MM.1S (cell line): ENCODE measurements around the gene DNM1.

Experiments used
- DNase-seq: peaks from one replicate; pipeline ENCODE4 v3.0.0-alpha.2; 2015
- H2AFZ ChIP-seq: fragments of 300-600 bp; sonication (generic); 2 replicates; pipeline ENCODE4 v1.6.0; 2016; ENCODE audit warnings: antibody characterized with exemption, low read length
- H3F3A ChIP-seq: fragments of 300-600 bp; sonication (generic); 2 replicates; pipeline ENCODE4 v1.6.1; 2016; ENCODE audit warnings: mild to moderate bottlenecking, antibody characterized with exemption, low read length, moderate library complexity, mixed read lengths; ENCODE audit not compliant: insufficient read depth
- H3K27ac ChIP-seq: fragments of 300-600 bp; sonication (generic); 2 replicates; pipeline ENCODE4 v1.5.1; 2016; ENCODE audit warnings: mild to moderate bottlenecking, low read length
- H3K27me3 ChIP-seq: fragments of 300-600 bp; sonication (generic); replicated peaks from 2 replicates; pipeline ENCODE4 v1.6.0; 2016; ENCODE audit warnings: low read length; ENCODE audit not compliant: insufficient read depth
- H3K36me3 ChIP-seq: fragments of 300-600 bp; sonication (generic); replicated peaks from 2 replicates; pipeline ENCODE4 v1.6.1; 2016; ENCODE audit warnings: mild to moderate bottlenecking, low read length, mixed read lengths; ENCODE audit not compliant: insufficient read depth
- H3K4me1 ChIP-seq: fragments of 300-600 bp; sonication (generic); 2 replicates; pipeline ENCODE4 v1.6.1; 2016; ENCODE audit warnings: low read length, mixed read lengths
- H3K4me2 ChIP-seq: fragments of 300-600 bp; sonication (generic); 2 replicates; pipeline ENCODE4 v1.6.0; 2016; ENCODE audit warnings: low read depth, low read length
- H3K4me3 ChIP-seq: fragments of 300-600 bp; sonication (generic); 2 replicates; pipeline ENCODE4 v1.5.1; 2016; ENCODE audit warnings: low read length, mixed read lengths
- H3K79me2 ChIP-seq: fragments of 300-600 bp; sonication (generic); 2 replicates; pipeline ENCODE4 v1.6.1; 2016; ENCODE audit warnings: mixed run types, low read length, mixed read lengths
- H3K9ac ChIP-seq: fragments of 300-600 bp; sonication (generic); 2 replicates; pipeline ENCODE4 v1.6.1; 2016; ENCODE audit warnings: low read length, mixed read lengths
- H3K9me2 ChIP-seq: fragments of 300-600 bp; sonication (generic); replicated peaks from 2 replicates; pipeline ENCODE4 v1.6.1; 2016; ENCODE audit warnings: mild to moderate bottlenecking, low read length, mixed read lengths; ENCODE audit not compliant: insufficient read depth
- H3K9me3 ChIP-seq: fragments of 300-600 bp; sonication (generic); replicated peaks from 2 replicates; pipeline ENCODE4 v1.6.1; 2016; ENCODE audit warnings: mild to moderate bottlenecking, low read length, mixed read lengths; ENCODE audit not compliant: insufficient read depth
- H4K20me1 ChIP-seq: fragments of 300-600 bp; sonication (generic); 2 replicates; pipeline ENCODE4 v1.6.1; 2016; ENCODE audit warnings: mild to moderate bottlenecking, low read length, moderate library complexity, mixed read lengths; ENCODE audit not compliant: insufficient read depth
- CTCF ChIP-seq: fragments of 300-600 bp; sonication (generic); IDR thresholded peaks from 2 replicates; pipeline ENCODE4 v1.5.1; 2016; ENCODE audit warnings: antibody characterized with exemption, low read length, mixed read lengths
- EZH2 ChIP-seq: fragments of 300-600 bp; sonication (generic); optimal IDR thresholded peaks from 2 replicates; pipeline ENCODE3; 2017; ENCODE audit warnings: low read depth, mild to moderate bottlenecking, antibody characterized with exemption, low read length, mixed read lengths
- EZH2phosphoT487 ChIP-seq: fragments of 300-600 bp; sonication (generic); IDR thresholded peaks from 2 replicates; pipeline ENCODE4 v1.6.1; 2018; ENCODE audit warnings: antibody characterized with exemption, low read length

Gene DNM1

GRCh38 chr9:128293091-128293490 is 89.9 kb downstream of the DNM1 start:
- Histone ChIP-seq H3K27ac (no peak overlapping the region), H3K79me2 (no peaks in the 10 kb centered on the region), H3K4me1 (0 out of 2 replicates have a peak, but pooled peaks cover 6% of the 10 kb centered on the region), H3K9me2 (no peaks in the 10 kb centered on the region), H2AFZ (no peak overlapping the region), H3K4me2 (no peak overlapping the region), H3K27me3 (no peaks in the 10 kb centered on the region), H3K9me3 (no peaks in the 10 kb centered on the region), H3K4me3 (no peak overlapping the region), H4K20me1 (no peaks in the 10 kb centered on the region), H3F3A (no peaks in the 10 kb centered on the region), H3K36me3 (no peaks in the 10 kb centered on the region), H3K9ac (no peak overlapping the region)
- no peak for TF ChIP-seq EZH2
- TF ChIP-seq EZH2phosphoT487 = no peak
- no peak for TF ChIP-seq CTCF
- DNase-seq = no peak

DNA sequence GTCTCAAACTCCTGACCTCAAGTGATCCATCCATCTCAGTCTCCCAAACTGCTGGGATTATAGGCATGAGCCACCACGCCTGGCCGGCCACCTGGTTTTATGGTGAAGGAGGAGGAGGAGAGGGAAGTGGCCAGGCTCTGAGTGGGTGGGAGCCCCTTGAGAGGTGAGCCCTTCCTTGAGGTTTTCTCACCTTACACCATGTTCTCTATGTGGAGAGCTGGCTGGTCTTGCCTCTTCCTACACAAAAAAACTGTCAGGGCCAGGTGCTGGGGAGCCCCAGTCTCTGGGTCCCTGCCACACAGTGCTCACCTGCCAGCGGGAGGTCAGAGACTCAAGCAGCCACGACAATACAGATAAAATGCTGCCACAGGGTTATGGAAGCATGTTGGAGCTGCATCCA is 91.0 kb downstream of the DNM1 start:
- Histone ChIP-seq H3K27ac (no peak overlapping the region), H4K20me1 (no peaks in the 10 kb centered on the region), H3K27me3 (no peaks in the 10 kb centered on the region), H3K9ac (no peak overlapping the region), H3K36me3 (no peaks in the 10 kb centered on the region), H3K9me2 (no peaks in the 10 kb centered on the region), H3K79me2 (no peaks in the 10 kb centered on the region), H2AFZ (no peak overlapping the region), H3K4me2 (no peak overlapping the region), H3F3A (no peaks in the 10 kb centered on the region), H3K9me3 (no peaks in the 10 kb centered on the region), H3K4me1 (0 out of 2 replicates have a peak, but pooled peaks cover 6% of the 10 kb centered on the region), H3K4me3 (no peak overlapping the region)
- DNase-seq = no peak
- no peak for TF ChIP-seq EZH2
- TF ChIP-seq CTCF = no peak
- TF ChIP-seq EZH2phosphoT487 = no peak

DNA sequence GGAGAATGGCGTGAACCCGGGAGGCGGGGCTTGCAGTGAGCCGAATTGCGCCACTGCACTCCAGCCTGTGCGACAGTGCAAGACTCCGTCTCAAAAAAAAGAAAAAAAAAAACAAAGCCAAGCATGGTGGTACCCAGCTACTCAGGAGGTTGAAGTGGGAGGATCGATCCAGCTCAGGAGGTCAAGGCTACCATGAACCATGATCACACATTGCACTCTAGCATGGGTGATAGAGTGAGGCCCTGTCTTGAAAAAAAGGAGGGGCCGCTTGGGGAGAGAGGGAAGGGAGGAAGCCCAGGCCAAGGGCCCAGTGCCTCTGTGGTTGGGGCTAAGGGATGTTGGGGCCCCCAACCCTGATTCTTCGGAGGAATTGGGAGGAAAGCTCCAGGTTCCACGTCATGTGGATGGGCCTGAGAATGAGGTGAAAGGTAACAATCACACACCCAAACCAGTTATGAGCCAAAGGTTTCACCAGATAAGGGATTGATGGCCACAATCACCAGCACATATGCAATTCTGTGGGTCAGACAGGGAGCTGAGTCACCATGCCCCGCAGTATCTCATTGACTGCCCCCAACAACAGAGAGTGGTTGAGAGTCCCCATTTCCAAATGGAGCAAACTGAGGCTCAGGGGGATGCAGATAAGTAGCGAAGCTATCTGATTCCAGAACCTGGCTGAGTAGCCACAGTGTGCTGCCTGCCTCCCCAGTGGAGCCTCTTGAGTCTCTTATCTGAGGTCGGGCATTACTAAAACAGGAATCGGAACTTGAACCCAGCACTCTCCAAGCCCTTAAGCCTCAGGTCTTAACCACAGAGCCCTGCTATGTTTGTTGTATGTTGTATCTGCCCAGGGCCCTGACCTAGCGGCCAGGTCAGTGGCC is 93.4 kb downstream of the DNM1 start:
- no peaks in the 10 kb centered on the region for H3K36me3 ChIP-seq
- no peaks in the 10 kb centered on the region for H4K20me1 ChIP-seq
- H3K4me2 ChIP-seq = no peak overlapping the region
- H3K79me2 ChIP-seq = no peaks in the 10 kb centered on the region
- 0 out of 2 replicates have a peak, but pooled peaks cover 6% of the 10 kb centered on the region for H3K4me1 ChIP-seq
- no peaks in the 10 kb centered on the region for H3K27me3 ChIP-seq
- no peak overlapping the region for H3K4me3 ChIP-seq
- no peak overlapping the region for H3K27ac ChIP-seq
- H3K9ac ChIP-seq = no peak overlapping the region
- TF ChIP-seq EZH2 = no peak
- TF ChIP-seq CTCF = no peak
- no peak for TF ChIP-seq EZH2phosphoT487
- no peak for DNase-seq
- no peaks in the 10 kb centered on the region for H3F3A ChIP-seq
- H3K9me2 ChIP-seq = no peaks in the 10 kb centered on the region
- H3K9me3 ChIP-seq = no peaks in the 10 kb centered on the region
- H2AFZ ChIP-seq = no peak overlapping the region
